ENCODE measurements around the gene PTH1R.

PTH1R gene

GRCh38 chr3:46884427-46884826, 6.9 kb downstream of the PTH1R start:
- no peak overlapping the region for H3K4me3 ChIP-seq (ENCODE audit: low read depth, low read length)
- TF ChIP-seq CTCF (IDR thresholded peaks at IDR 0.05; ENCODE audit: borderline replicate concordance, insufficient read depth, low read depth, low read length): no peak

- no peak overlapping the region for H3K4me3 ChIP-seq (ENCODE audit: low read depth, low read length)
- no peak for TF ChIP-seq CTCF (IDR thresholded peaks at IDR 0.05; ENCODE audit: borderline replicate concordance, insufficient read depth, low read depth, low read length)
Measured at GRCh38 chr3:46884929-46885328, 7.4 kb downstream of the PTH1R start.

- TF ChIP-seq CTCF (IDR thresholded peaks at IDR 0.05; ENCODE audit: borderline replicate concordance, insufficient read depth, low read depth, low read length): no peak
- H3K4me3 ChIP-seq (ENCODE audit: low read depth, low read length): no peak overlapping the region
Measured at GRCh38 chr3:46885612-46886011, 8.1 kb downstream of the PTH1R start.

GRCh38 chr3:46887980-46888494, 10.5 kb downstream of the PTH1R start:
- H3K4me3 ChIP-seq (ENCODE audit: low read depth, low read length): no peak overlapping the region
- TF ChIP-seq CTCF (IDR thresholded peaks at IDR 0.05; ENCODE audit: borderline replicate concordance, insufficient read depth, low read depth, low read length): no peak

GRCh38 chr3:46888705-46889104, 11.2 kb downstream of the PTH1R start:
- no peak for TF ChIP-seq CTCF (IDR thresholded peaks at IDR 0.05; ENCODE audit: borderline replicate concordance, insufficient read depth, low read depth, low read length)
- H3K4me3 ChIP-seq (ENCODE audit: low read depth, low read length): no peak overlapping the region

- no peak for TF ChIP-seq CTCF (IDR thresholded peaks at IDR 0.05; ENCODE audit: borderline replicate concordance, insufficient read depth, low read depth, low read length)
- H3K4me3 ChIP-seq (ENCODE audit: low read depth, low read length): no peak overlapping the region
Measured at GRCh38 chr3:46889381-46890110, 12.0 kb downstream of the PTH1R start.

- H3K4me3 ChIP-seq (ENCODE audit: low read depth, low read length): no peak overlapping the region
- TF ChIP-seq CTCF (IDR thresholded peaks at IDR 0.05; ENCODE audit: borderline replicate concordance, insufficient read depth, low read depth, low read length): no peak
Measured at GRCh38 chr3:46890132-46890531, 12.6 kb downstream of the PTH1R start.
